Epithelial cell of esophagus (primary cell): ENCODE data around the gene TUBG2.

Experiments
- DNase-seq: peaks from one replicate; pipeline ENCODE4 v3.0.0; 2010; ENCODE audit warnings: low read depth
- H3K4me3 ChIP-seq: 2 replicates; pipeline ENCODE4 v1.5.1; 2011; ENCODE audit warnings: mild to moderate bottlenecking, low read length, control low read depth
- TF ChIP-seq, protein P1 (sequence below): IDR thresholded peaks from 2 replicates; pipeline ENCODE4 v1.5.1; 2011; ENCODE audit warnings: low read depth, mild to moderate bottlenecking, low read length, control low read depth, inconsistent platforms; ENCODE audit not compliant: insufficient read depth; ENCODE audit errors: missing control alignments

The TUBG2 gene

DNA sequence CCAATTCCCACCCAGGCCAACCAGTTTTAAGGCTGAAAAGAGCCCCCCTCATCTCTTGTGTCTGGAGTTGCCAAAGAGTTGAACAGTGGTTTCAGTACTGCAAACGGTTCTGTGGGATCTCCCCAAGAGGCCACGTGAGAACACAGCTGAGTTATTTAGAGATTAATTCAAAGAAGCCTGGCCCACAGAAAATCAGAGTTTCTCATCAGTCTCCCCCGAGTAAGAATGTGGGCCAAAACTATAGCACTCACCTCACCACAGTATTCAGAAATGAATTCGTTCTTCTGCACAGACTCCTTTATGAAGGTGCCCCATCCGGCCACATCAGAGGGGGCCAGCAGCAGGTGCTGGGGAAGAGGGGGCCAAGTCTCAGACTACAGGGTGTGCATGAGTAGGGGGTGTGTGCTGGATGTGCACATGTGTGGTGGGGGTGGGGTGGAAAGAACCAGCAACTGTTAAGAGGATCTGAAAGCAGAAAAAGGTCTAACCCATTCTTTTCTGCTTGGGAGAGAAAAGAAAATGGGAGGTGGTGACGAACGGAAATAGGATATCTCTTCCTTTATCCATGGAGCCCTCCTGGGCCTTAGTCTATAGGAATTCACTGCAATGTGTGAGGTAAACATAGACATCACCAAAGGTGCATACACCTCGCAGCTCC, 45.9 kb downstream of the TUBG2 start:
- TF ChIP-seq, protein P1, sequence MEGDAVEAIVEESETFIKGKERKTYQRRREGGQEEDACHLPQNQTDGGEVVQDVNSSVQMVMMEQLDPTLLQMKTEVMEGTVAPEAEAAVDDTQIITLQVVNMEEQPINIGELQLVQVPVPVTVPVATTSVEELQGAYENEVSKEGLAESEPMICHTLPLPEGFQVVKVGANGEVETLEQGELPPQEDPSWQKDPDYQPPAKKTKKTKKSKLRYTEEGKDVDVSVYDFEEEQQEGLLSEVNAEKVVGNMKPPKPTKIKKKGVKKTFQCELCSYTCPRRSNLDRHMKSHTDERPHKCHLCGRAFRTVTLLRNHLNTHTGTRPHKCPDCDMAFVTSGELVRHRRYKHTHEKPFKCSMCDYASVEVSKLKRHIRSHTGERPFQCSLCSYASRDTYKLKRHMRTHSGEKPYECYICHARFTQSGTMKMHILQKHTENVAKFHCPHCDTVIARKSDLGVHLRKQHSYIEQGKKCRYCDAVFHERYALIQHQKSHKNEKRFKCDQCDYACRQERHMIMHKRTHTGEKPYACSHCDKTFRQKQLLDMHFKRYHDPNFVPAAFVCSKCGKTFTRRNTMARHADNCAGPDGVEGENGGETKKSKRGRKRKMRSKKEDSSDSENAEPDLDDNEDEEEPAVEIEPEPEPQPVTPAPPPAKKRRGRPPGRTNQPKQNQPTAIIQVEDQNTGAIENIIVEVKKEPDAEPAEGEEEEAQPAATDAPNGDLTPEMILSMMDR, result no peak
- no peak overlapping the region for H3K4me3 ChIP-seq
- no peak for DNase-seq

DNA sequence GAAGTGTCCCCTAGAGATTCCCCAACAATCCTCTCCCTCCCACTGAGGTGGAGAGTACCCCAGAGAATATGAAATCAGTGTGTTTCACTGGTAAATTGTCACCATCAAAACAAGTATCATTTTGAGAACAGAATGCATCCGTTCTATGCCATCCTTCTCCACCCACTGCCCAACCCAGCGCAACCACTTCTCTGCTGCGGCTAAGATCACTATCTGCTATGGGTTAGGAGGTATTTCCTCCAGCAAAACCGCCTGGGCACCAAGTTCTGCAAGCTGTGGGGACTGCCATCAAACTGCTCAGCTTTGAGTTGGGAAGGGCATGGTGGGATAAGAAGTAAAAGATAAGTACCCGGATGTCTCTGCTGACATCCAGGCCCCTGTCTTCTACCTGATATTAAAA, 47.6 kb downstream of the TUBG2 start:
- no peak for DNase-seq
- H3K4me3 ChIP-seq, result no peak overlapping the region
- TF ChIP-seq, protein P1, result no peak

DNA sequence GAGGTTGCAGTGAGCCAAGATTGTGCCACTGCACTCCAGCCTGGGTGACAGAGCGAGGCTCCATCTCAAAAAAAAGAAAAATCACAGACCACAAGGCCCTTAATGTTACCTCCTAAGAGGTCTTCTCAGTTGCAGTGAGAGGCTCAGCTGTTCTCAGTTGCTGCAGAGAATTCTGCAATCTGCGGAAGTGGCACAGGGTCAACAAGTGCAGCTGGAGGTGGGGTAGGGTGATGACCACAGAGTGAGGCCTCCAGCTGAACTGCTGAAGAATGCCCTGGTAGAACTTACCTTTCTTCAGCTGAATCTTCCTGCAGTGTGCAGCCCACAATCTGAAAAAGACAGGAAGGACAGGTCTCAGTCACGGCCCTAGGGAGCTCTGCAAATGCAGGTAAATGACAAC, 49.5 kb downstream of the TUBG2 start:
- H3K4me3 ChIP-seq, result no peak overlapping the region
- TF ChIP-seq, protein P1, result no peak
- DNase-seq, result no peak

DNA sequence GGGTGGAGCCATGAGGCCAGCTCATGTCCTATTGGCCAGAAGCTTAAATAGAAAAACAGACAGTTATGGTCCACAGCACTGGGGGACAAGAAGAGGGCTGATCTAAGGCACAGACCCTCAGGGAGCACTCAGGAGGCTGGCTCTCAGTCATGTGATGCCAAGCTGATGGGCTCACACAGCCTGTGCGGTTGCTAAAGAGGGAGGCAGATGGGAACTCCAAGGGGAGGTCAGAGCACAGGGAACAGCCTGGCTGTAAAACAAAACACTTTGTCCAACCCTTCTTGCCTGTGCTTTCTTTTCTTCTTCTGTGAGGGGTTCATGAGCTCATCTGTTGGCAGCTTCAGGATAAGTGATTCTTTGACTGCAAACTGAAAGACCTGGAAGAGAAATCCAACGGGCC, 50.5 kb downstream of the TUBG2 start:
- no peak overlapping the region for H3K4me3 ChIP-seq
- no peak for DNase-seq
- TF ChIP-seq, protein P1, result no peak
